Activated T-cell treated with anti-CD3 and anti-CD28 coated beads, Interleukin-2, amount 50 U/mL, for 72 hours (primary cell): ENCODE measurements around the gene CDH26. TPM values are rescaled to one million over a fixed set of nuclear protein-coding genes. Genes with fewer than 3 reads are reported as not detected.

Experiments
- ATAC-seq, 2 donors: fragments of 150-1000 bp; cut with Tn5 transposase; replicated peaks in 1 of 2; 2 replicates each; pipeline ENCODE4 v1.10.0; 2021; ENCODE audit warnings: moderate library complexity in 2 of 2, mild to moderate bottlenecking in 1 of 2
- DNase-seq, 2 donors: peaks; one replicate each; pipeline ENCODE4 v3.0.0; 2021 to 2022; ENCODE audit warnings: mixed read lengths in 1 of 2
- H3K27ac Mint-ChIP-seq: one replicate; pipeline ENCODE4 v1.8.0; 2022; ENCODE audit warnings: mild to moderate bottlenecking, moderate library complexity, mixed read lengths
- H3K27me3 Mint-ChIP-seq: one replicate; pipeline ENCODE4 v1.8.0; 2022; ENCODE audit warnings: low read depth, mixed read lengths
- H3K36me3 Mint-ChIP-seq, 2 donors: one replicate each; pipeline ENCODE4 v1.8.0; 2022; ENCODE audit warnings: mixed read lengths in 2 of 2, mild to moderate bottlenecking in 1 of 2; ENCODE audit not compliant: insufficient read depth in 2 of 2
- H3K4me1 Mint-ChIP-seq: one replicate; pipeline ENCODE4 v1.8.0; 2022; ENCODE audit warnings: low read depth, mixed read lengths
- H3K4me3 Mint-ChIP-seq, 2 donors: one replicate each; pipeline ENCODE4 v1.8.0; 2022; ENCODE audit warnings: mild to moderate bottlenecking in 2 of 2, mixed read lengths in 2 of 2, moderate library complexity in 2 of 2
- H3K9me3 Mint-ChIP-seq, 2 donors: one replicate each; pipeline ENCODE4 v1.8.0; 2022; ENCODE audit warnings: mixed read lengths in 2 of 2
- total RNA-seq, 2 donors: library from RNA; stranded (reverse); gene quantifications; one replicate each; pipeline ENCODE4 v1.2.3, GENCODE V29; 2022

Gene CDH26
- total RNA-seq, 2 donors from 2014 or later: 2.4 to 3.1 TPM

- Mint-ChIP-seq H3K4me1 (peaks cover 11% of the 10 kb centered on the region), H3K27ac (no peak overlapping the region), H3K4me3 (no peak overlapping the region), H3K27me3 (peaks cover 7% of the 10 kb centered on the region), H3K9me3 (peaks cover 2% of the 10 kb centered on the region in 2 donors), H3K36me3 (peaks cover 0 to 10% of the 10 kb centered on the region in 2 donors)
- ATAC-seq (no peak), DNase-seq (no peak)
These were observed 58.2 kb downstream of the CDH26 start for GRCh38 chr20:60016406-60016805.

DNA sequence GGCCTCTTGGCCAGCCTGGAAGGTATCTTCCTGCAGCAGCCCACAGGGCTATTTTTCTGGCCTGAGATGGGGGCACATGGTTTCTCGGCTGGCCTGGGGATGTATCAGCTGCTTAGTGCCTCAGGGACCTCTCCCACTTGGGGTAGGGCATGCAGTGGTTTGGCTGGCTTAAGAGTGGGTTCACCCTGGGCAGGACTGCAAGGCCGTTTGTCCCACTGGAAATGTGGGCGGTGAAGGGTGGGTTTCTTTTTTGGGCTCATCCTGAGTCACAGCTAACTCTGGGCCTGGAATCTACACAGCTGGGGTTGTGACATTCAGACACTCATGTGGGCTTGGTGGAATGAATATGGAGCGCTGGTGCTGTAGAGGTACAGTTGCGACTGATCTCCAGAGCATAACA lies 62.0 kb downstream of the CDH26 start:
- Mint-ChIP-seq H3K36me3 (peaks cover 0 to 10% of the 10 kb centered on the region in 2 donors), H3K9me3 (peaks cover 2% of the 10 kb centered on the region in 2 donors), H3K27ac (no peak overlapping the region), H3K4me3 (no peak overlapping the region), H3K27me3 (no peaks in the 10 kb centered on the region), H3K4me1 (no peaks in the 10 kb centered on the region)
- DNase-seq (no peak), ATAC-seq (no peak)

DNA sequence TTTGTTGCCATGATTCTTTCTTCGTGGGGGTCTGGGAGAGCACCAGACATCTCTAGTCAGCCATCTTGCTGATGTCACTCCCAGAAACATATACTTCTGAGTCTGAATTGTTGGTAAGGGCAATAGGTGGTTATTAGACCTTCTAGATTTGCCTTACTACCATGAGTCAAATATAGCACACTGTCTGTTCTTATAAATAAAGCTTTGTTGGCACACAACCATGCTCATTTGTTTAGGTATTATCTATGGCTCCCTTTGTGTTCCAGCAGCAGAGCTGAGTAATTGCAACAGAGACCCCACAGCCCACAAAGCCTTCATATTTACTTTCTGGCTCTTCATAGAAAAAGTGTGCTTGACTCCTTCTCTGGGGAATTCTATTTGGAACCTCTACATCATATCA lies 62.9 kb downstream of the CDH26 start:
- no peaks in the 10 kb centered on the region for H3K4me1 Mint-ChIP-seq

DNA sequence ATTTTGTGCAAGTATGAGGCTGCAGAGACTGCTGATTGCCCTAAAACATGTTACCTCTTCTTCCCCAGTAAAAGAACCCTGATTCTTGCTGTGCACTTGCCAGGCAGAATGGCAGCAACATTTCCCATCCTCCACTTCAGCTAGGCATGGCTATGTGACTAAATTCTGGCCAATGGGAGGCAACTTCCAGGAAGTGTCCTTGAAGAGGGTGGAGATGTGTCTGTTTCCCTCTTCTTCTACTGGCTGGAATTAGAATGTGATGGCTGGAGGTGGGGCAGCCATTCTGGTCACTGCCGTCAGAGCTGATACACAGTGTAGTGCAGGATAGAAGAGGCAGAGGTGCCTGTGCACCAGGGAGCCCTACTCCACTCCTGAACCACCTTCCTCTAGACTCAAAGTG lies 64.6 kb downstream of the CDH26 start:
- no peaks in the 10 kb centered on the region for H3K4me1 Mint-ChIP-seq
- H3K4me3 Mint-ChIP-seq: no peak overlapping the region
- peaks cover 0 to 2% of the 10 kb centered on the region in 2 donors for H3K9me3 Mint-ChIP-seq
- peaks cover under 1% of the 10 kb centered on the region for H3K27me3 Mint-ChIP-seq
- ATAC-seq (no peak), DNase-seq (no peak)
- no peak overlapping the region for H3K27ac Mint-ChIP-seq
- H3K36me3 Mint-ChIP-seq: peaks cover 0 to 10% of the 10 kb centered on the region in 2 donors

More for the DNA sequence above, 62.9 kb downstream of the CDH26 start:
- H3K27ac Mint-ChIP-seq: peak overlapping the region; percentile 19
- peaks cover 2% of the 10 kb centered on the region in 2 donors for H3K9me3 Mint-ChIP-seq
- H3K27me3 Mint-ChIP-seq: no peaks in the 10 kb centered on the region
- DNase-seq: no peak
- H3K36me3 Mint-ChIP-seq: peaks cover 0 to 10% of the 10 kb centered on the region in 2 donors
- ATAC-seq: no peak
- H3K4me3 Mint-ChIP-seq: no peak overlapping the region

GRCh38 chr20:60024245-60024644 lies 66.0 kb downstream of the CDH26 start:
- peaks cover 0 to 5% of the 10 kb centered on the region in 2 donors for H3K36me3 Mint-ChIP-seq
- H3K27me3 Mint-ChIP-seq: peaks cover 5% of the 10 kb centered on the region
- ATAC-seq (peak in 1 of 2 donors; percentile 67), DNase-seq (no peak)
- H3K4me3 Mint-ChIP-seq: no peak overlapping the region
- H3K27ac Mint-ChIP-seq: no peak overlapping the region
- no peaks in the 10 kb centered on the region for H3K4me1 Mint-ChIP-seq
- no peaks in the 10 kb centered on the region for H3K9me3 Mint-ChIP-seq

DNA sequence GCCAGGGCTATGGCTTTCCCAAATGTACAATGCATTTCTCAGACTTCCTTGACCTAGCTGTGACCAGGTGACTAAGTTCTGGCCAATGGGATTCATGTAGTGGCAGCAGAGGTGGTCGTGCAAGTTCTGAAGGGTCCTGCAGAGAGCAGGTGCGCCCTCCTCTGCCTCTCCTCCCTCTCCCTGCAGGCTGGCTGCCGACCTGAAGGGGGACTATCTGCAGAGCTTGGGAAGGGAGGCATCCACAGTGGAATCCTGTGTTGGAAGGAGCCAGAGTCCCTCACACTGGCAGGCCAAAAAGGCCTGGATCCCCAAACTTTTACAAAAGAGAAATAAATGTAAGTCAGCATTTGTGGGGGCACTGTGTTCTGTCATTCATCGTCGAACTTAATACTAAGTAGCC lies 66.6 kb downstream of the CDH26 start:
- DNase-seq: no peak
- H3K36me3 Mint-ChIP-seq: peaks cover 0 to 2% of the 10 kb centered on the region in 2 donors
- no peak overlapping the region for H3K27ac Mint-ChIP-seq
- no peak for ATAC-seq
- H3K27me3 Mint-ChIP-seq: peaks cover 5% of the 10 kb centered on the region
- H3K4me3 Mint-ChIP-seq: no peak overlapping the region
- no peaks in the 10 kb centered on the region for H3K4me1 Mint-ChIP-seq
- H3K9me3 Mint-ChIP-seq: no peaks in the 10 kb centered on the region

GRCh38 chr20:60026010-60026409 lies 67.8 kb downstream of the CDH26 start:
- DNase-seq: no peak
- ATAC-seq: no peak
- Mint-ChIP-seq H3K36me3 (no peaks in the 10 kb centered on the region), H3K4me1 (no peaks in the 10 kb centered on the region), H3K9me3 (no peaks in the 10 kb centered on the region), H3K27me3 (peaks cover 5% of the 10 kb centered on the region), H3K4me3 (no peak overlapping the region), H3K27ac (no peak overlapping the region)

DNA sequence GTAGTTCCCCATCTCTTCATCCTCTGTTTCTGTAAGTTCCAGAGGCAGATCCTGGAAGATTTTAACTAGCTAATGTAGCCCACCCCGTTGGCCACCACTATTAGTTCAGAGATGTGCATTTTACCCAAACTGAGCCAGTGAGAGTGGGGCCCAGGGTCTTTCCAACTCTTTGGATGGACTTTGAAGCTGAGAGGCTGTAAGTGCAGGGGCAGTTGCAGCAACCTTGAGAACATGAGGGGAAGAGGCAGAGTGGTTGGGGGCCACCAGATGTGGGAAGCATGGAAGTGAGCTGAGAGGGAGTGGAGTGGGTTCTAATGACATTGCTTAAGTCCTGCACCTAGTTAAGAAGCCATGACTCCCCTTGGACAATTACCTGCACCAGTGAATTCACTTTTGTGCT lies 72.2 kb downstream of the CDH26 start:
- H3K4me1 Mint-ChIP-seq: no peaks in the 10 kb centered on the region
- H3K4me3 Mint-ChIP-seq: no peak overlapping the region
- H3K27me3 Mint-ChIP-seq: peaks cover 5% of the 10 kb centered on the region

GRCh38 chr20:60031107-60031506 lies 72.9 kb downstream of the CDH26 start:
- Mint-ChIP-seq H3K4me3 (no peak overlapping the region), H3K27ac (no peak overlapping the region), H3K36me3 (peaks cover 0 to 3% of the 10 kb centered on the region in 2 donors), H3K4me1 (no peaks in the 10 kb centered on the region), H3K9me3 (peaks cover 0 to 1% of the 10 kb centered on the region in 2 donors), H3K27me3 (peaks cover 5% of the 10 kb centered on the region)
- DNase-seq: no peak
- ATAC-seq: no peak

More for the DNA sequence above, 72.2 kb downstream of the CDH26 start:
- peaks cover 0 to under 1% of the 10 kb centered on the region in 2 donors for H3K36me3 Mint-ChIP-seq
- H3K9me3 Mint-ChIP-seq: no peaks in the 10 kb centered on the region
- DNase-seq (no peak), ATAC-seq (no peak)
- no peak overlapping the region for H3K27ac Mint-ChIP-seq

DNA sequence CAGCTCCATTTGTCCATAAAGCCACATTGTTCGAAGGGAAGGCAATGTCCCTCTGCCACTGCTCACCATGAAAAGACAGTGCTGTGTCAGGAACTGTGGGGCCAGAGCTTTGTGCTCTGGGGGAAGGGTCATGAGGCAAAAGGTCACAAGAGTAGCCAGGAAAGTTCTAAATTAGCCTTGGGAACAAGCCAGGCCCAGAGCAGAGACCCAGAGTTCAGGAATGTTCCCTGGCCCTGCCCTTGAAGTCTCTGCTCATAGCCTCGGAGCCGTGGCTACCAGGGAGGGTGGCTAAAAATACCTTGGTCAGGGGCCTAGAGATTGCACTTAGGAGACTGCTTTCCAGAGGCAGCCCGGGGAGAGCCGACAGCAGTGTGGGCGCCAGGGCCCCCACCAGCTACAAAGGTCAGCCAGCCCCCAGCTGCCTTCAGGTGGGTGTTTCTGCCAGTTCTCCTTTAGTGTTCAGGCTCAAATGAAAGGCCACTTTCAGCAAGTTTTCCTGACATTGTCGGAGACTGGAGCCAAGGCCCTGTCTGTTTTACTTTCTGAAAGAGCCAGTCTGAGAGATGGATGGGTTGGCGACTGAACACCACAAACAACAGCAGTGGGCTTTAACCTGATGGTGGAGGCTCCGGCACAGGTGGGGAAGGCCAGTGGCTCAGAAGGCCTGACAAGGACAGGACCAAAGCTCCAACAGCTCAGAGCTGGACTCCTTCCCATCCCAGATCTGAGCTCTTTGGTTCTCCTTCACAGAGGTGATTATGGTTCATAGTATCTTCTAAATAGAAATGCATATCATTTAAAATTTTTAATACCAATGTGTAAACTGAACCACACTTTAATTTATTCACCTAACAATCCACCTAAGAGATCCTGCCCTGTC lies 76.2 kb downstream of the CDH26 start:
- no peak overlapping the region for H3K4me3 Mint-ChIP-seq
- ATAC-seq: no peak

DNA sequence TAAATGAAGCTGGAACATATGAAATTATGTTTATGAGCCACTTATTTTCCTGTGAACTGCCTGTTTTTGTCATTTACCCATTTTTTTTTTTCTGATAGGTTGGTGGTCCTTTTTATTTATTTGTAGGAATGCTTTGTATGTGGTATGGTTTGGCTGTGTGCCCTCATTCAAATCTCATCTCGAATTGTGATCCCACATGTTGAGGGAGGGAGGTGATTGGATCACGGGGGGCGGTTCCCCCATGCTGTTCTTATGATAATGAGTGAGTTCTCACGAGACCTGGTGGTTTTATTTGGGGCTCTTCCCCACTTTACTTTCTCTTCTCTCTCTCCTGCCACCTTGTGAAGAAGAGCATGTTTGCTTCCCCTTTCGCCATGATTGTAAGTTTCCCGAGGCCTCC lies 77.3 kb downstream of the CDH26 start:
- Mint-ChIP-seq H3K4me1 (no peaks in the 10 kb centered on the region), H3K27ac (no peak overlapping the region), H3K4me3 (no peak overlapping the region), H3K27me3 (no peaks in the 10 kb centered on the region), H3K9me3 (peaks cover 0 to 4% of the 10 kb centered on the region in 2 donors), H3K36me3 (peaks cover 0 to 3% of the 10 kb centered on the region in 2 donors)
- DNase-seq (no peak), ATAC-seq (no peak)

More for the DNA sequence above, 76.2 kb downstream of the CDH26 start:
- Mint-ChIP-seq H3K27ac (no peak overlapping the region), H3K27me3 (no peaks in the 10 kb centered on the region), H3K36me3 (peaks cover 0 to 3% of the 10 kb centered on the region in 2 donors), H3K9me3 (peaks cover 0 to 4% of the 10 kb centered on the region in 2 donors), H3K4me1 (no peaks in the 10 kb centered on the region)
- DNase-seq: no peak

GRCh38 chr20:60036346-60036745 lies 78.1 kb downstream of the CDH26 start:
- ATAC-seq (no peak), DNase-seq (no peak)
- no peaks in the 10 kb centered on the region for H3K27me3 Mint-ChIP-seq
- H3K36me3 Mint-ChIP-seq: peaks cover 0 to 3% of the 10 kb centered on the region in 2 donors
- H3K27ac Mint-ChIP-seq: no peak overlapping the region
- H3K4me3 Mint-ChIP-seq: no peak overlapping the region
- peaks cover 0 to 4% of the 10 kb centered on the region in 2 donors for H3K9me3 Mint-ChIP-seq
- no peaks in the 10 kb centered on the region for H3K4me1 Mint-ChIP-seq

GRCh38 chr20:60036746-60037499 lies 78.7 kb downstream of the CDH26 start:
- H3K27ac Mint-ChIP-seq: no peak overlapping the region
- no peaks in the 10 kb centered on the region for H3K4me1 Mint-ChIP-seq
- DNase-seq: no peak
- no peak overlapping the region for H3K4me3 Mint-ChIP-seq
- no peaks in the 10 kb centered on the region for H3K27me3 Mint-ChIP-seq
- peaks cover 0 to 4% of the 10 kb centered on the region in 2 donors for H3K9me3 Mint-ChIP-seq
- ATAC-seq: no peak
- H3K36me3 Mint-ChIP-seq: peaks cover 0 to 3% of the 10 kb centered on the region in 2 donors
